Keratinocyte (primary cell): ENCODE data around the gene UVSSA.

Source experiments
- EZH2 ChIP-seq: IDR thresholded peaks from one replicate; pipeline ENCODE4 v1.6.1; 2012; ENCODE audit warnings: inconsistent platforms, mild to moderate bottlenecking, low read length, moderate library complexity
- TF ChIP-seq, protein P1 (sequence below), 3 experiments: IDR thresholded peaks in 1 of 3; conservative IDR thresholded peaks in 1 of 3; optimal IDR thresholded peaks in 1 of 3; 2 replicates in 2 of 3; 3 replicates in 1 of 3; pipeline versions ENCODE3 to v1.5.1; 2011; ENCODE audit warnings: low read length in 3 of 3, mild to moderate bottlenecking in 3 of 3, moderate library complexity in 2 of 3, control low read depth in 1 of 3, inconsistent platforms in 1 of 3; ENCODE audit not compliant: insufficient read depth in 2 of 3; ENCODE audit errors: extremely low read depth in 1 of 3

DNA sequence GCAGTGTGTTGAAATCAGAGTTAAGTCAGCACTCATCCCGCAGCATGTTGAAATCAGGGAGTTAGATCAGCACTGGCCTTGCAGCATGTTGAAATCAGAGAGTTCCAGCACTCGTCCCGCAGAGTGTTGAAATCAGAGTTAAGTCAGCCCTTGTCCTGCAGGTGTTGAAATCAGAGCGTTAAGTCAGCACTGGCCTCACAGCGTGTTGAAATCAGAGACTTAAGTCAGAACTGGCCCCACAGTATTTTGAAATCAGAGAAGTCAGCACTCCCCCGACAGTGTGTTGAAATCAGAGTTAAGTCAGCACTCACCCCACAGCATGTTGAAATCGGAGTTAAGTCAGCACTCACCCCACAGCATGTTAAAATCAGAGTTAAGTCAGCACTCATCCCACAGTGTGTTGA, 10.9 kb upstream of the UVSSA start:
- TF ChIP-seq, protein P1, sequence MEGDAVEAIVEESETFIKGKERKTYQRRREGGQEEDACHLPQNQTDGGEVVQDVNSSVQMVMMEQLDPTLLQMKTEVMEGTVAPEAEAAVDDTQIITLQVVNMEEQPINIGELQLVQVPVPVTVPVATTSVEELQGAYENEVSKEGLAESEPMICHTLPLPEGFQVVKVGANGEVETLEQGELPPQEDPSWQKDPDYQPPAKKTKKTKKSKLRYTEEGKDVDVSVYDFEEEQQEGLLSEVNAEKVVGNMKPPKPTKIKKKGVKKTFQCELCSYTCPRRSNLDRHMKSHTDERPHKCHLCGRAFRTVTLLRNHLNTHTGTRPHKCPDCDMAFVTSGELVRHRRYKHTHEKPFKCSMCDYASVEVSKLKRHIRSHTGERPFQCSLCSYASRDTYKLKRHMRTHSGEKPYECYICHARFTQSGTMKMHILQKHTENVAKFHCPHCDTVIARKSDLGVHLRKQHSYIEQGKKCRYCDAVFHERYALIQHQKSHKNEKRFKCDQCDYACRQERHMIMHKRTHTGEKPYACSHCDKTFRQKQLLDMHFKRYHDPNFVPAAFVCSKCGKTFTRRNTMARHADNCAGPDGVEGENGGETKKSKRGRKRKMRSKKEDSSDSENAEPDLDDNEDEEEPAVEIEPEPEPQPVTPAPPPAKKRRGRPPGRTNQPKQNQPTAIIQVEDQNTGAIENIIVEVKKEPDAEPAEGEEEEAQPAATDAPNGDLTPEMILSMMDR (optimal IDR thresholded peaks at IDR 0.05 in 1 of 3, IDR thresholded peaks at IDR 0.05 in 1 of 3, conservative IDR thresholded peaks at IDR 0.05 in 1 of 3; ENCODE audit: extremely low read depth in 1 of 3, insufficient read depth in 2 of 3, low read length in 3 of 3) = no peak
- TF ChIP-seq EZH2 = no peak
